Hematopoietic multipotent progenitor cell treated with erythropoietin and hydrocortisone succinate and interleukin-3 and kit ligand, for 8 days (in vitro differentiated cells): ENCODE measurements around the gene KIF24.
"Not testable (repeated sequence)": the region's sequence is repeated elsewhere in the genome, so short reads cannot be mapped to it uniquely, and the experiment has no call there.

ENCODE experiments used
- DNase-seq: peaks from one replicate; pipeline ENCODE4 v3.0.0-alpha.2; 2015

The KIF24 gene

DNA sequence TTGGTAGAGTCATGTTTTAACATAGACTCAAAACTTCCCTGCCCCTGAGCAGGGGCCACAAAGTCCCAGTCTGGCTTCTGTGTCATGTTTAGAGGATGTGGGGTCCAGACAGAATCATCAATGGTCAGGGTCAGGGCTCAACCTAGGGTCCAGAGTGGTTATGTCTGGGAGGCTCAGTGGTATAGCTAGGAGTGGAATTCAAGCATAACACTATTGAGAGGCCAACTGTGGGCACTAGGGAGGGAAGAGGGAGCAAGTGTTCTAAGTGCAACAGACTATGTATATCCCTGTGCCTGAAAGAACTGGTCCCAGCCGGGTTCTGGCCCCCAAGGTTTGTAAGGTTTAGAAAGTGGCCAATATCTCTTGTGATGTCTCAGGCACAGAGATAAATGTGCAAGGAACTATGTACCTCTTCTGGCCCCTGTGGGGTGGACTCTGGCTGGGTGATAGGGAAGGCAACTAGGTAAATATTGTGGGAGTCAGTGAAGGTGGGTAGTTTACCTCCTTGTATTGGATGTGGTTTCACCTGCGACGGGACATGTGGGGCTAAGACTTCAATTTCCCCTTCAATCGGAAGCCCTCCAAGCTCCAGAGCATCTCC lies 33.6 kb upstream of the KIF24 start:
- DNase-seq, result no peak

- DNase-seq, result not testable (repeated sequence)
These were observed 23.9 kb upstream of the KIF24 start for GRCh38 chr9:34352957-34353356.

DNA sequence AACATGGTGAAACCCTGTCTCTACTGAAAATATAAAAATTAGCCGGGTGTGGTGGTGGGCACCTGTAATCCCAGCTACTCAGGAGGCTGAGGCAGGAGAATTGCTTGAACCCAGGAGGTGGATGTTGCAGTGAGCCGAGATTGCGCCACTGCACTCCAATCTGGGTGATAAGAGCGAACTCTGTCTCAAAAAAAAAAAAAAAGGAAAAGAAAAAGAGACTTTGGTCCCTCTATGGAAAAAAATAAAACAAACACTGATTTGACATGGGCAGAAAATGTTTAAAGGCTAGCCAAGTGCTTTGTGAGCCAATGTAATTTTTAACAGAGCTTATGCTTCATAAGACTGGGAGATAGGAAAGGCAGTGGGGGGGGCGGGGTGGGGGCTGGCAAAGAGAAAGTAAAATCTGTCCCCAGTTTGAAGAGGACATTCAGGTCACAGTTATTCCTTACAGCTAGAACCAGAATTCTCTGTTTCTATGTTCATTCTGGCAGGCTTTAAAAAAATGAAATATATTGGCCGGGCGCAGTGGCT lies 23.1 kb upstream of the KIF24 start:
- not testable (repeated sequence) for DNase-seq

- DNase-seq, result no peak
These were observed 20.3 kb upstream of the KIF24 start for GRCh38 chr9:34349324-34349723.

- no peak for DNase-seq
These were observed 18.7 kb upstream of the KIF24 start for GRCh38 chr9:34347800-34348158.

GRCh38 chr9:34346873-34347799 lies 18.1 kb upstream of the KIF24 start:
- no peak for DNase-seq

- DNase-seq, result no peak
These were observed 14.5 kb upstream of the KIF24 start for GRCh38 chr9:34343605-34344004.

- DNase-seq, result no peak
These were observed 14.0 kb upstream of the KIF24 start for GRCh38 chr9:34343090-34343489.

DNA sequence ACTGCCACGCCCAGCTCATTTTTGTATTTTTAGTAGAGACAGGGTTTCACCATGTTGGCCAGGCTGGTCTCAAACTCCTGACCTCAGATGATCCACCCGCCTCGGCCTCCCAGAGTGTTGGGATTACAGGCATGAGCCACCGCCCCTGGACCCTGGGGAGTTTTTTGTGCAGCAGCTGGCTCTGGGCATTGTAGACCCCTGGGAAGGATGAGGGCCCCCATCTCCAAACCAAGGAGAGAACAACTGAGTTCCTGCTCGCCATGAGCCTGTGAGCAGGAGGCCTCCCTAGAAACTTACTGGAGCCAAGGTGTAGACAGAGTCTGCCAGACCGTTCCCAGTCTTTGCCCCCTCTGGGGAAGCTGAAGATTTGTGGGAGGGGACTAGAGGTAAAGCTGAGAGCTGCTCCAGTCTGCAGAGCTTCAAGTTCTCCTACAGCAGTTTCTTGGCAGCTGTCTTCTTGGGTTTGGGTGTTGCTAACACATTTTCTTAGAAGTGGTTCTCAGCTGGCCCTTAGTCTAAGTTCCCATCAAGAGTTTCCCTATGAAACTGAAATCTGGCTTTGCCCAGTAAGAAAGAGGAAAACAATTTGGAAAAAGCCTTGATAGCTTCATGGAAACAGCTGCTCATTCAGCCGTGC lies 12.7 kb upstream of the KIF24 start:
- DNase-seq, result no peak

DNA sequence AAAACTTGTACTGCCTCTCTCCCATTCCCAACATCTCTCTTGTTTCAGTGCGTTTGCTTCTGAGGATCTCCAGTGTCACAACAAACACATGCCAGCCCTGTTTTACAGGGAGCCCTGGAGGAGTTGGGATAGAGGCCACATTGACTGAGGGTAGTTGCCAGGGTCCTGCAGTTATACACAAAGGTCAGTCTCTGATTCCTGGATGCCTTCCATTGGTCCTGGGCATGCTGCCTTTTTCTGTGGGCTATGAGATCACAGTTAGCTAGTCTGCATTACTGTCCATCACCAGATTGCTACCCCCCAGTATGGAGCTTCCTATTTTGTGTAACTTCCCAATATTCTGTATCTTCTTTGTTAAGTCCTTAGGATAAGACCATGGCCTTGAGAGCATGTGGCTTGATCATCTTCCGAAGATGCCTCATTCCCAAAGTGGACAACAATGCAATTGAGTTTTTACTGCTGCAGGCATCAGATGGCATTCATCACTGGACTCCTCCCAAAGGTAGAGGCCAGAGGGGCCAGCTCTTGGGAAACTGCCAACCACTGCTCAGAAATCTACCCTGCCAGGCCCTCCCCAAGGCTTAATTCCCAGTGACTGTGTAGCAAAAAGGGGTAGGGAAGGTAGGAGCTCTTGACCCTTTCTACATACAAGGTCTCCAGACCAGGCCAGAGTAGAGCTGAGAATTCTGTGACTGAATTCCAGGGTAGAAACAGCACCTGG lies 9.8 kb upstream of the KIF24 start:
- no peak for DNase-seq

DNA sequence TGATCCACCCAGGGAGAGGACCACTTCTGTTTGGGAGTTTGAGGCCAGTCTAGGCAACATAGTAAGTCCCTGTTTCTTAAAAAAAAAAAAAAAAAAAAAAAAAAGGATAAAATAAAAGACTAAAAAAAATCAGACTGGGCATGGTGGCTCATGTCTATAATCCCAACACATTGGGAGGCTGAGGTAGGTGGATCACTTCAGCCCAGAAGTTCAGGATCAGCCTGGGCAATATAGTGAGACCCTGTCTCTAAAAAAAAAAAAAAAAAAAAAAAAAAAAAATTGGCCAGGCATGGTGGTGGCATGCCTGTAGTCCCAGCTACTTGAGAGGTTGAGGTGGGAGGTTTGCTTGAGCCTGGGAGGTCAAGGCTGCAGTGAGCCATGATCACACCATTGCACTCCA lies 9.0 kb upstream of the KIF24 start:
- not testable (repeated sequence) for DNase-seq

DNA sequence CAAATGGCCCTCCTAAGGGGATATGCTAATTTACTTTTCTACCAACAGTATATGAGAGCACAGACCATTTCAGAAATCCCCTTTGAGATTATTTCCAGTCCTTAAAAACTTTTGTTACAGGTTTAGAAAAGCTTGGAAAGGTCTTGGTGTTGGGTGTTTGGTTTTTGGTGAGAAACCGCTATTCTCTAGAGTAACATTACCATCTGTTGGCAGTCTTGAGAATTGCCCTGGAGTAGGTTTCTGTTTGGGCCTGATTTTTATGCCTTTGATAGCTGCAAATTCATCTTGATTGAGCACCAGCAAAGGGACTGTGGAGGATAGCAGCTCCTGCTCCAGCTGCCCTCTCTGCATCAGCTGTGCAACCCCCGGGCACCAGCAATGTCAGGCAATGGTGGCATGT lies 8.3 kb upstream of the KIF24 start:
- no peak for DNase-seq

DNA sequence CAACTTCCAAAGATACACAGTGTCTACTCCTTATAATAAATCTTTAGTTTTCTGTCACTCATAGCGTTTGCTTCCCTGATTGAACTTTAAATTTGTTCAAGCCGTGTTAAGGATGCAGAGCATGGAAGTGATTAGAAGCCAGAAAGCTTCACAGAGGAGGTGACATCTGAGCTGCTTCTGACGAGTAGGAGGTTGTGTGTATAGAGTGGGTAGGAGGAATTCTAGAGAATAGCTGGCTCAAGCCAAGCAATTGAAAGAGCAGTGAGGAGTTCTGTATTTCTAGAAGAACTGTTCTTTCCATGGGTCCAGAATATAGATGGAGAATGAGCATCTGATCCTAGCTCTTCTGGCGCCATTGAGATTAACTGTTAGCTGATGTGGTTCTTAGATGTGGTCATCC lies 6.3 kb upstream of the KIF24 start:
- no peak for DNase-seq

DNA sequence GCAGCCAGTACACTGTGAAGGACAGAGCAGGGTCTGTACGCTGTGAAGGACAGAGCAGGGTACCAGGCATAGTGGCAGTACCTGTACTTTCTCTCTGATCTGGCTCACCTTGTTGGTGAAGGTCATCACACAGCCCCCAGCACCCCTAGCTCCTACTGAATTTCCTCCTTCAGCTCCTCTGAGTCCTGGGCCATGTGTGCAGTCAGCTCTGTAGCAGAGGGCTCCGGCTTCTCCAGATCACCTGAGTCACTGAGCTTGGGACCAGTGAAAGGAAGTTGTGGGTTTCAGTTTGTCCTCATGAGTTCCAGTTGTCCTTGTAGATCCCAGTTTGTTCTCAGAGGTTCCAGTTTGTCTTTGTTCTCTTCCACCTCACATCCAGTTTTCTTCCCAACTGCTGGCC lies 5.8 kb upstream of the KIF24 start:
- no peak for DNase-seq

- no peak for DNase-seq
These were observed 5.3 kb upstream of the KIF24 start for GRCh38 chr9:34334337-34334824.

GRCh38 chr9:34333836-34334235 lies 4.8 kb upstream of the KIF24 start:
- no peak for DNase-seq

- DNase-seq, result peak; percentile 73
These were observed 3.3 kb upstream of the KIF24 start for GRCh38 chr9:34332076-34332964.

DNA sequence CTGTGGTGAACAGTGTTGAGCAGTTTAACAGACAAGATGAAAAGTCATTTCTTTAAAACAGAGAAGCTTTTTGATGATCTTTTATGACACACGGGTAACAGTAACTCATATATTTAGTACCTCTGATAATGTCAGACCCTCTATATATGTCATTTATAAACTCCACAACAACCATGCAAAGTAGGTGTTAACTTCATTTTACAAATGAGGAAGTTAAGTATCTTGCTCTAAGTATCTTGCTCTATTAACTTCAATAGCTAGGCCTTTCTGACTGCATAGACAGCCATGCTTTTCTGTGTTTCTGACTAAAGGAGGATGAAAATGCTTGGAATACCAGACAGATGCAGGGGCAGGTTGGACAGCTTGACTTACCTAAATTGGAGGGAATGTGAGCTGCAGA lies 2.1 kb upstream of the KIF24 start:
- no peak for DNase-seq

GRCh38 chr9:34328500-34328986 lies 525 bp downstream of the KIF24 start:
- peak; percentile 80 for DNase-seq

DNA sequence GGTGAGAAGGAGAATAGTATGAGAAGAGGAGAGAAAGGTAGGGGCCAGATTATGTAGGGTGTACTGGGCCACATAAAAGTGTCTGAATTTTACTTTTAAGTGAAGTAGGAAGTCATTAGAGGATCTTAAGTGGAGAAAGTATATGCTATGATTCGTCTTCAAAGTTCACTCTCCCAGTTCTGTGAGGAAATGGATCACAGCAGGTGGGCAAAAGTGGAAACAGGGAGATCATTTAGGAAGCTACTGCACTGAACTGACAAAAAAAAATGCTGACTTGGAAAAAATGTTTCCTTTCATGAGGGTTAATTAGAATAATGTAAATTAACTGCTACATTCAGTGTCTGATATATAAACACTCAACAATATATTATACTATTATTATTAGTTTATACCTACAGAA lies 2.4 kb downstream of the KIF24 start:
- no peak for DNase-seq

DNA sequence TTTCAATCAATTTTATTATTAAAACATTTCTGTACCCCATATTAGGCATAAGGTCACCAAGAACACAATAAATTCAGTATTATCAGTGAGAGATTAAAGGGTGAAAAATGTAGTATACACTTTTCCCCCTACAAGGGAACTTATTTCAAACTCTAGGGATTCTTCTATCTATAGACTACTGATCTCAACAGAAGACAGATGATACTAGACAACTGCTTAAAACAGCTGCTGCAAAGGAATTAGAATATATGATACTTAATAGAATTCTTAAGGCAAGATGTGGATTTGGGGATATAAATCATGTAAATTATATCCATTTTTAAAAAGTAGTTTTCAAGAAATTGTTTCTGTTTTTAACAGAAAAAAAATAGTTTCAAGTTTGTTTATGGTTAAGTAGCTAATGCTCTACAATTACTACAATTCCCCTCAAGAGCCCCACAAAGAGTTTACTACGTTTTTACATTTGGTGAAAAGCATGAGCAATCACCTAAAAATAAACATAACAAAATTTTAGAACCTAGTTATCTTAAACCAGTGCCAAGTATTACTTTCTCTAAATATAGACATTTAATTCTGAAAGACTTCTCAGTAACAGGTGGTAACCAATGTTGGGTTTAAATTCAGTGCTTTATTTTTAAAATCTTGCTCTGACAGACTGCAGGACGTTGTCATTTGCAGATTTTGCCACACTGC lies 6.0 kb downstream of the KIF24 start:
- DNase-seq, result no peak
